GM12891 (cell line): ENCODE measurements around the gene OASL.

Experiments used
- PAX5 ChIP-seq: IDR thresholded peaks from 2 replicates; pipeline ENCODE4 v1.6.1; 2011; ENCODE audit warnings: low read length, moderate library complexity, mild to moderate bottlenecking; ENCODE audit not compliant: insufficient read depth, severe bottlenecking
- POLR2A ChIP-seq: IDR thresholded peaks from 2 replicates; pipeline ENCODE4 v1.6.1; 2011; ENCODE audit warnings: low read depth, low read length, control low read depth
- POLR2AphosphoS5 ChIP-seq: IDR thresholded peaks from 2 replicates; pipeline ENCODE4 v1.6.1; 2011; ENCODE audit warnings: low read depth, low read length, control low read depth
- TAF1 ChIP-seq: IDR thresholded peaks from 2 replicates; pipeline ENCODE4 v1.6.1; 2011; ENCODE audit warnings: low read depth, low read length, control low read depth

DNA sequence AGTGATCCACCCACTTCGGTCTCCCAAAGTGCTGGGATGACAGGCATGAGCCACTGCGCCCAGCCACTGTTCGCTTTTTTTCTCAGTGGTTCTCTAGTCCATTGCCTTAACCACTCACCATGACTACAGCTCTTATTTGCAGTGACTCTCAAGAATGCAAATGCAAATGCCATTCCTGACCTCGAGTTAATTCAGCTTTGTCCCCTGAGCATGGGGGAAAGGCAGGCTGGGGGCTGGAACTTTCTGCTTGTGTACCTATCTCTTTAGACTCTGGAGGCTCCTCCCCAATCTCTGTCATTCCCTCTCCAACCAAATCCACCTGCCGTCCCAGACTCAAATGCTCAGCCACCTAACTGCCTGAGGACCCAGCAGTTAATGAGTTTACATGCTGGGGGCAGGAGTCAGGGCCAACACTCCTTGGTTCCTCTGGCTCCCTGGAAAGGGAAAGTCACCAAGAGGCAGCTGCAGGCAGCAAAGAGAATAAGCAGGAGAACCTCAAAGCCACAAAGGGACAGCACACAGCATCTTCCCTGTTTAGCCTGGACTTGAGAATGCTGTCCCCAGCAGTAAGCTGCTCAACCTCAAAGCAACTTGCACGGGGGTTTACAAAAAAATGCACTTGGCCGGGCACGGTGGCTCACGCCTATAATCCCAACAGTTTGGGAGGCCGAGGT is 66.0 kb downstream of the OASL start:
- TF ChIP-seq POLR2A, result no peak
- TF ChIP-seq POLR2AphosphoS5, result no peak
- no peak for TF ChIP-seq PAX5
- no peak for TF ChIP-seq TAF1
